KOPT-K1 (cell line): ENCODE results near the gene KPTN.

Experiments
- H3K27ac ChIP-seq: fragments of 200-600 bp; sonication (generic); 2 replicates; pipeline ENCODE4 v1.5.1; 2016; ENCODE audit warnings: antibody characterized with exemption, mild to moderate bottlenecking, low read depth, low read length; ENCODE audit not compliant: poor library complexity, severe bottlenecking
- H3K36me3 ChIP-seq: fragments of 200-600 bp; sonication (generic); 2 replicates; pipeline ENCODE4 v1.5.1; 2017; ENCODE audit warnings: antibody characterized with exemption, mild to moderate bottlenecking, low read length, moderate library complexity; ENCODE audit not compliant: insufficient read depth
- H3K9me3 ChIP-seq: fragments of 200-600 bp; sonication (generic); 2 replicates; pipeline ENCODE4 v1.5.1; 2017; ENCODE audit warnings: antibody characterized with exemption, low read length, mild to moderate bottlenecking; ENCODE audit not compliant: insufficient read depth, poor library complexity, severe bottlenecking

Gene KPTN

GRCh38 chr19:47499371-47499770, 15.4 kb upstream of the KPTN start:
- no peak overlapping the region for H3K27ac ChIP-seq
- H3K9me3 ChIP-seq, result no peaks in the 10 kb centered on the region
- H3K36me3 ChIP-seq, result peaks cover 92% of the 10 kb centered on the region

- no peak overlapping the region for H3K27ac ChIP-seq
- H3K9me3 ChIP-seq, result no peaks in the 10 kb centered on the region
- peaks cover 90% of the 10 kb centered on the region for H3K36me3 ChIP-seq
Measured at GRCh38 chr19:47498561-47498960, 14.5 kb upstream of the KPTN start.

- H3K9me3 ChIP-seq, result no peaks in the 10 kb centered on the region
- H3K36me3 ChIP-seq, result peaks cover 90% of the 10 kb centered on the region
- H3K27ac ChIP-seq, result no peak overlapping the region
Measured at GRCh38 chr19:47497821-47498520, 14.0 kb upstream of the KPTN start.

DNA sequence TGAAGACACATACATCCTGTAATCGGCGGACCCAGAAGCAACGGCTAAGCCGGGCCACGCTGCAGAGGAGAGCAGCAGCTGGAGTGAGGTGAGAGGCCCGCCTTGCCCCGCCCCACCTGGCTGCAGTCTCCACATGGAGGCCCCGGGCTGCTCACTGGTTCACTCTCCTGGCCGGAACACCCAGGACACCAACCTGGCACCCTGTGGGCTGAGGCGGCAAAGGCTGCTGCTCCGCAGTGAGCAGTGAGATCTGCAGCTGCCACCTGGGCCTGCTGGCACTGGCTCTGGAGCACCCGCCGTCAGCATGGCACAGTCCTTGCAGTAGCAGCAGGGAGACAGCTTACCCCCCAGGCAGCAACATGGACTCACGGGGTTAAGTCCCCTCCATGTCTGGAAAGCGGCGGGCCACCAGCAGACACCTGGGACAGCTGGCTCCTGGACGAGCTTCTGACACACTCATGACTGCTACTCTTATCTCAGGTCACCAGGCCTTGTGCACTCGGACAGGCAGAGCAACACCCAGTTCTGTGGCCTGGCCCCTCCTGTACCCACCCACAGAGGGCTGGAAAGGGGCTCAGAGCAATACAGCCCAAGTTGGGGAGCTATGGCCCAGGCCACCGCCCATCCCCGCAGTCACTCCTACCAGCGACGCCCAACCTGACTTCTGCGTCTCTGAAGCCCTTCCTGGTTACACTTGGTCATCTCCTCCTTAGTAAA, 13.2 kb upstream of the KPTN start:
- Histone ChIP-seq H3K9me3 (no peaks in the 10 kb centered on the region), H3K36me3 (peaks cover 88% of the 10 kb centered on the region), H3K27ac (no peak overlapping the region)

GRCh38 chr19:47495478-47496372, 11.7 kb upstream of the KPTN start:
- H3K9me3 ChIP-seq, result no peaks in the 10 kb centered on the region
- H3K27ac ChIP-seq, result peak overlapping the region; percentile 27
- peaks cover 85% of the 10 kb centered on the region for H3K36me3 ChIP-seq

DNA sequence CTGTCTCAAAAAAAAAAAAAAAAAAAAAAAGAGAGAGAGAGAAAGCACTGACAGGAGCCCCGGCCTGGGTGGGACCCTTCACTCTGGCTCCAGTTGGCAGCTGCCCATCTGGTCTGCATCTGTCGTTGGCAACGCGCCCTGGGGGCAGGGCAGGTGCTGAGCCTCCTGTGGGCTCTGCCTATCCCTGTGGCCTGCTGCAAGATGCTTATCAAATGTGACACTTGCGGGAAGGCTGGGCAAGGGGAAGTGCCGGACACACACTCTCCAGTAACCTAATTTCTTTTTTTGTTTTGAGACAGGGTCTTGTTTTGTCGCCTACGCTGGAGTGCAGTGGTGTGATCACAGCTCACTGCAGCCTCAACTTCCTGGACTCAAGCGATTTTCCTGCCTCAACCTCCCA, 10.7 kb upstream of the KPTN start:
- no peaks in the 10 kb centered on the region for H3K9me3 ChIP-seq
- peaks cover 85% of the 10 kb centered on the region for H3K36me3 ChIP-seq
- no peak overlapping the region for H3K27ac ChIP-seq

DNA sequence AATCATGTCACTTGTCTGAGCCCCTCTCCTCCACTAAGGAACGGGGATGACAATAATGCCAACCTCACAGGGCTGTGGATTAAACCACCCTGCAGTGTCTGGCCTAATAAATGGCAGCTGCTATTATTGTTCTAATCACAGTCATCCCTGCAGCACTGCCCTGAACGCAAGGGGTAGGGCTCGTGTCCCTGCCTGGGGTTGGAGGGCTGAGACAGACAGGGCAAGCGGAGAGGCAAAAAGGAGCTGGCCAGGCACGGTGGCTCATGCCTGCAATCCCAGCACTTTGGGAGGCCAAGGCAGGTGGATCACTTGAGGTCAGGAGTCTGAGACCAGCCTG, 10.2 kb upstream of the KPTN start:
- Histone ChIP-seq H3K27ac (no peak overlapping the region), H3K36me3 (peaks cover 86% of the 10 kb centered on the region), H3K9me3 (no peaks in the 10 kb centered on the region)

DNA sequence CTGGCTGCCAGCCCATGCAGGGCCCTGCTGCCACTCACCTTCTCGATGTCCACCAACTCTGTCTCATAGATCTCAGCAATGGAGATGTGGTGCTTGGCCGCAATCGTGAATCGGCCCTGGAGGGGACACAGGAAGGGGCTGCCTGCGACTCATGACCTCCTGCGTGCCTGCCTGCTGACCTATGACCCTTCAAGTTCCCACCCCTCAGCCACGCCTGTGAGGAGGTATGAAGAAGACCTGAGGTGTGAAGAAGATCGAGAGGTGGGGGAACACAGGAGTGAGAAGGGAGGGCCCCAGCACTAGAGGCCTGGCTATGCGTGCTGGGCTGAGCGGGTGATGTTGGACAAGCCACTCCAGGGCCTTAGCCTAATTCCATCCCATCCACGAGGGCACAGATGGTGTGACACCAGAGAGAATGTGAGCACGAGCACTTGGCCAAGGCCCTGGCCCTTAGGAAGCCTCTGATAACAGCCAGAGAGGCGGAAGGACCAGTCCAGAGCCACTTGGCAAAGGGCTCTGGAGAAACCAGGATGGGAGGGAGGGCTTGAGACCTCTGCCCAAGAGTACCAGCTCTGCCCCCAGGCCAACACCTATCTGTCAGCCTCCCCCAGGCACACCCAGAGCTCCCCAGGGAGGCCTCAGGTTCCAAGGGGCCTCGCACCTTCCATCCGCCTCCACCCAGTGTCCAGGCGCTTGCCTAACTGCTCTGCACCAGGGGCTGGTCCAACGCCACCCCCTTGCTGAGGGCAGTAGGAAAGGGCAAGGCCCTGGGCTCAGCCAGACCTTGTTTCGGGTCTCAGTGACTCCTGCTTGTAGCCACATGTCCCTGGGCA, 9.6 kb upstream of the KPTN start:
- H3K27ac ChIP-seq, result no peak overlapping the region
- no peaks in the 10 kb centered on the region for H3K9me3 ChIP-seq
- peaks cover 82% of the 10 kb centered on the region for H3K36me3 ChIP-seq

GRCh38 chr19:47492571-47493377, 8.8 kb upstream of the KPTN start:
- no peaks in the 10 kb centered on the region for H3K9me3 ChIP-seq
- peaks cover 74% of the 10 kb centered on the region for H3K36me3 ChIP-seq
- no peak overlapping the region for H3K27ac ChIP-seq

GRCh38 chr19:47492137-47492533, 8.1 kb upstream of the KPTN start:
- Histone ChIP-seq H3K36me3 (peaks cover 67% of the 10 kb centered on the region), H3K27ac (no peak overlapping the region), H3K9me3 (no peaks in the 10 kb centered on the region)

GRCh38 chr19:47491358-47492136, 7.5 kb upstream of the KPTN start:
- peak overlapping the region; percentile 21 for H3K27ac ChIP-seq
- H3K36me3 ChIP-seq, result peaks cover 61% of the 10 kb centered on the region
- H3K9me3 ChIP-seq, result no peaks in the 10 kb centered on the region

DNA sequence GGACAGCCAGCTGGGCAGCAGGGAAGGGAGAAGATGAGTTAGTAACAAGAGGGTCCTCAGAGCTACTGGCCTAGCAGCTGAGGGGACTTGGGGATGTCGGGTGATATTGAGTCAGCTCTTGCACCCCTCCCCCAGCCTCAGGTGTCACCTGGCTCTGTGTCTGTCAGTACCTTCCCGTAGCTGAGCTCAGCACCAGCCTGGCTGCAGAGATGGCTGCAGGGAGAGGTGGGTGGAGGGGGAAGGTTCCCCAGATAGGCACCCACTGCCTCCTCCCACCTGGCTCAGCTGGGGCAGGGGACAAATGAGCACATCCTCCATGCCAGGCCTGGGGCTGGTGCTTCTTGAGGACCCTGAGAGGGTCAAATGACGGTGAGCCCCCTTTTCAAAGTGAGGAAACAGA, 6.8 kb upstream of the KPTN start:
- Histone ChIP-seq H3K36me3 (peaks cover 54% of the 10 kb centered on the region), H3K9me3 (no peaks in the 10 kb centered on the region), H3K27ac (peak overlapping the region; percentile 21)

- no peaks in the 10 kb centered on the region for H3K9me3 ChIP-seq
- peaks cover 49% of the 10 kb centered on the region for H3K36me3 ChIP-seq
- H3K27ac ChIP-seq, result peak overlapping the region; percentile 44
Measured at GRCh38 chr19:47490031-47490430, 6.0 kb upstream of the KPTN start.
